ENCODE results near the gene JAKMIP3. TPM values are rescaled to one million over a fixed set of nuclear protein-coding genes. Genes with fewer than 3 reads are reported as not detected.

The JAKMIP3 gene
- total and polyA plus RNA-seq, 10 of the 15 experiments (the other 5 are each of a cell fraction or from before 2014, with no cell fraction given): 0.01 TPM; not detected in 7

DNA sequence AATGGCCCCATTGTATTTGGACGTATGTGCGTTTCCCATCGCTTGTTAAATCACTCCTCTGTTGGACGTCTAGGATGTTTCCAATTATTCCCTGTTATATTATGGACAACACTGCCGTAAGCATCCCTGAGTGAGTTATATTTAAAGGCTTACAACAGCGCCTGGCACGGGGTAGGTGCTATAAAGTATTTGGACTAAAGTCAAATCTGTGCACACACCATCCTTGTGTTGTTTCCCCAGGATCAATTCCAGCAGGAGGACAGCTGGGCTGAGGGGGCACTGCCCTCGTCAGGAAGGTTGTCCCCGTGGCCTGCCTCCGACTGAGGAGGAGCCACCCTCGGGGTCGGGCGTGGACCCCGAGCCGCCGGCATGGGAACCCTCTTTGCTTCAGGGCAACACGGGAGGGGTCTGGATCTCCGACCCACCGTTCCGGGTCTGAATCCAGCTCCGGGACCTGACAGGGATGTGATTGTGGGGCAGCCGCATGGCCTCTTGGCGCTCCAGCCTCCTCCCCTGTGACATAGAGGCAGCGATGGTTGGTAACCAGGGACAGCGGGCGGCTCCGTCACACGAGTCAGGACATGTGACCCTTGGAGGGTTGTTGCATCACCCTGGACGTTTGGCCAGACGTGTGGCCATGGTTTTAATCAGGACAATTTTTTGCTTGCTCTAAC lies 1.5 kb upstream of the JAKMIP3 start:
- no peak for DNase-seq (ENCODE audit: low read depth, low spot score)

More for the DNA sequence above, 1.5 kb upstream of the JAKMIP3 start:
- Histone ChIP-seq H3K4me1 (ENCODE audit: control insufficient read depth, insufficient read depth, low read length) (no peaks in the 10 kb centered on the region), H4K20me1 (ENCODE audit: control insufficient read depth, insufficient read depth) (no peaks in the 10 kb centered on the region), H3K4me3 (no peak overlapping the region), H3K4me2 (ENCODE audit: control insufficient read depth, insufficient read depth) (no peak overlapping the region), H2AFZ (ENCODE audit: control insufficient read depth, low read depth, low read length) (no peak overlapping the region), H3K27me3 (replicated peaks in 1 of 2; ENCODE audit: control insufficient read depth in 2 of 2, insufficient read depth in 2 of 2, low read length in 1 of 2) (no peaks in the 10 kb centered on the region; a peak in 1 of 4 replicates), H3K9me3 (replicated peaks; ENCODE audit: control insufficient read depth, insufficient read depth, low read length) (no peaks in the 10 kb centered on the region), H3K27ac (ENCODE audit: control insufficient read depth, insufficient read depth) (no peak overlapping the region), H3K9ac (ENCODE audit: control insufficient read depth, insufficient read depth, low read length) (no peak overlapping the region), H3K79me2 (ENCODE audit: control insufficient read depth, insufficient read depth, low read length) (no peaks in the 10 kb centered on the region), H3K36me3 (ENCODE audit: control insufficient read depth in 2 of 2, insufficient read depth in 2 of 2, low read length in 1 of 2) (no peaks in the 10 kb centered on the region)
- FAIRE-seq (no peak), ATAC-seq (no peak)
- in situ Hi-C loops (cut with MboI): no loop called here
- ChIA-PET POLR2A (no interaction called here), RAD21 (ENCODE audit: unreplicated experiment) (no interaction called here), SMC1A (ENCODE audit: uncharacterized antibody, unreplicated experiment) (no interaction called here), CTCF (no interaction called here)
- no TSS peak for BruUV-seq (replicated peaks)
- intact Hi-C loops (cut with micrococcal nuclease; ENCODE audit: unreplicated experiment): no loop called here
- 60% methylated on average over 30 of the region's 30 CpGs for WGBS (ENCODE audit: insufficient coverage, insufficient replicate concordance, low lambda C conversion rate, missing lambda C conversion rate)
- no peak for TF ChIP-seq RB1 (IDR thresholded peaks at IDR 0.05; ENCODE audit: borderline replicate concordance)
- no peak for TF ChIP-seq PRDM15 (CRISPR knock-in tag; IDR thresholded peaks at IDR 0.05)
- TF ChIP-seq SIX5 (IDR thresholded peaks at IDR 0.05; ENCODE audit: low read depth, low read length, severe bottlenecking): no peak
- no peak for TF ChIP-seq ZBTB33 (IDR thresholded peaks at IDR 0.05)
- TF ChIP-seq NFYA (IDR thresholded peaks at IDR 0.05; ENCODE audit: borderline replicate concordance, low read depth, low read length): no peak
- no peak for TF ChIP-seq BRCA1 (IDR thresholded peaks at IDR 0.05; ENCODE audit: low read depth, low read length)
- no peak for TF ChIP-seq USF2 (IDR thresholded peaks at IDR 0.05; ENCODE audit: borderline replicate concordance, low read depth, low read length)
- TF ChIP-seq FOXM1 (IDR thresholded peaks at IDR 0.05; ENCODE audit: low read depth, low read length): no peak
- TF ChIP-seq ASH2L (IDR thresholded peaks at IDR 0.05; ENCODE audit: borderline replicate concordance, low read depth): no peak
- no peak for TF ChIP-seq LARP7 (IDR thresholded peaks at IDR 0.05)
- no peak for TF ChIP-seq TAF1 (IDR thresholded peaks at IDR 0.05; ENCODE audit: borderline replicate concordance, low read depth, low read length)
- TF ChIP-seq STAT3 (IDR thresholded peaks at IDR 0.05; ENCODE audit: low read depth, low read length): no peak

Measured in GM12878 (cell line).